GM13976 (cell line): Measurements from ENCODE around the gene KRAS.

Source experiments
- DNase-seq: peaks from one replicate; pipeline ENCODE4 v3.0.0; 2012; ENCODE audit warnings: low spot score
- CTCF ChIP-seq: IDR thresholded peaks from 2 replicates; pipeline ENCODE4 v1.5.1; 2012; ENCODE audit warnings: borderline replicate concordance, mild to moderate bottlenecking; ENCODE audit not compliant: insufficient read depth; ENCODE audit errors: extremely low read depth, missing control alignments, control extremely low read depth
- in situ Hi-C: fragments of 300-500 bp; cut with MboI; formaldehyde crosslinking; loops from one replicate; pipeline ENCODE4 v1.12.0; 2022; ENCODE audit warnings: low sequenced_read_pairs, mixed read lengths, inconsistent platforms; ENCODE audit not compliant: unreplicated experiment

The KRAS gene

DNA sequence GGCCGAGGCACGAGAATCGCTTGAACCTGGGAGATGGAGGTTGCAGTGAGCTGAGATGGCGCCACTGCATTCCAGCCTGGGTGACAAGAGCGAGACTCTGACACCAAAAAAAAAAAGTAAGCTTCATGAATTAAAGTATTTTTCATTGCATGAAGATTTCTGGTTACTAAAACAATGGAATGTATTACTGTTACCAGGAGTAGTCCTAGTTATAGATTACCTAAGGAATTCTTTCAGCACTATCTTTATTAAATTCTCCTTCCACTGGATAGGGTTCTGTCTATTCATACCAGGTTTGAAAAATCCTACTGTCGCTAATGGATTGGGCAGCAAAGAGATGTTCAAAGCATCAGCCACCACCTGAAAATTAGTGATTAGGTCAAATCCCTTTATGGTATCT is 43.3 kb downstream of the KRAS start:
- in situ Hi-C loops: no loop called here
- TF ChIP-seq CTCF: no peak
- DNase-seq: no peak

GRCh38 chr12:25202137-25202536 is 48.6 kb downstream of the KRAS start:
- no peak for DNase-seq
- in situ Hi-C loops: no loop called here
- no peak for TF ChIP-seq CTCF

DNA sequence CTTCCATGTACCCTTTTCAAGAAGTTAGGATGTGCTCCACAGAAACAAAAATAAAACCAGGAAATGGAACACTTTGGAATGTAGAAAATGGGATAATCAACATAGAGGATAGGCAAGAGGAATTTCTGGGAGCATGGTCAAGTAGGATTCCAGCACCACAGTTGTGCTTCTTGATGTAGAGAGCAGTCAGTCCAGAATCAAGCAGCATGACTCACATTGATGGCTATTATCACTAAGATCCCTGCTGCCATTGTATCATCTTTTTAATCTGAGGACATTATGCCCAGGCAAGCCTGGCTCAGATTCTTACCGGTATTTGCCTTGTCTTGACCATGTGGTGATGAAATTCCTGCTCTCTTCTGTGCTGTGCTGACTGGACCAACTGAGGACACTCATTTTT is 50.0 kb downstream of the KRAS start:
- DNase-seq: no peak
- TF ChIP-seq CTCF: no peak
- in situ Hi-C loops: no loop called here

DNA sequence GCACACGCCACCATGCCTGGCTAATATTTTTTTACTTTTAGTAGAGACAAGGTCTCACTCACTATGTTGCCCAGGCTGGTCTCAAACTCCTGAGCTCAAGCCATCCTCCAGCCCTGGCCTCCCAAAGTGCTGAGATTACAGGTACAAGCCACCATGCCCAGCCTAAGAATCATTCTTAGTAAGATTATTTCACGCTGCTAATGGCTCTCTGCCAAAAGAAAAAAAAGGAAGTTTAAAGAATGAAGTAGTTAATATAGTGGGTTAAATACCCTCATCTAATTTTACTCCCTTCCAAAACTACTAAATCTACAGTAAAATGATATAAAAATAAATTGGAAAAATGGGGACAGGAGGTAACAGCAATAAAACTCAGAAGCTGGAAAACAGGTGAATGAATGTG is 53.1 kb downstream of the KRAS start:
- in situ Hi-C loops: no loop called here
- no peak for TF ChIP-seq CTCF
- no peak for DNase-seq

GRCh38 chr12:25195056-25195971 is 55.4 kb downstream of the KRAS start, which contains the start of the genes DNAI7 and ETFRF1:
Gene DNAI7, minus strand, starts transcription at chr12:25195160. Its CDS starts 82 bp downstream, at chr12:25195078.
Gene ETFRF1, plus strand, starts transcription at chr12:25195237. Its CDS starts 8,720 bp downstream, at chr12:25203957.
- peak; percentile 94 for DNase-seq
- in situ Hi-C loops: no loop called here
- no peak for TF ChIP-seq CTCF

- in situ Hi-C loops: no loop called here
- no peak for TF ChIP-seq CTCF
- DNase-seq: peak; percentile 21
Measured at GRCh38 chr12:25194722-25195055, 56.0 kb downstream of the KRAS start.
